G401 (cell line): ENCODE results near the gene ZNF185. TPM values are rescaled to one million over a fixed set of nuclear protein-coding genes. Genes with fewer than 3 reads are reported as not detected.

ENCODE experiments used
- DNase-seq: peaks from one replicate; pipeline ENCODE4 v3.0.0-alpha.2; 2015; ENCODE audit warnings: low spot score
- in situ Hi-C: cut with HindIII; loops from 2 replicates; pipeline ENCODE4 v1.10.0; 2016; ENCODE audit warnings: low sequenced_read_pairs, mixed read lengths
- total RNA-seq: library from RNA; depleted of rRNA; stranded (reverse); fragments of >200 nt; shearing (Covaris generic); gene quantifications from 2 replicates; pipeline ENCODE4 v1.2.3, GENCODE V29; 2014; rRNA removed

The ZNF185 gene
- 0.43 TPM in 1 of 2 replicates, not detected in the other for total RNA-seq

DNA sequence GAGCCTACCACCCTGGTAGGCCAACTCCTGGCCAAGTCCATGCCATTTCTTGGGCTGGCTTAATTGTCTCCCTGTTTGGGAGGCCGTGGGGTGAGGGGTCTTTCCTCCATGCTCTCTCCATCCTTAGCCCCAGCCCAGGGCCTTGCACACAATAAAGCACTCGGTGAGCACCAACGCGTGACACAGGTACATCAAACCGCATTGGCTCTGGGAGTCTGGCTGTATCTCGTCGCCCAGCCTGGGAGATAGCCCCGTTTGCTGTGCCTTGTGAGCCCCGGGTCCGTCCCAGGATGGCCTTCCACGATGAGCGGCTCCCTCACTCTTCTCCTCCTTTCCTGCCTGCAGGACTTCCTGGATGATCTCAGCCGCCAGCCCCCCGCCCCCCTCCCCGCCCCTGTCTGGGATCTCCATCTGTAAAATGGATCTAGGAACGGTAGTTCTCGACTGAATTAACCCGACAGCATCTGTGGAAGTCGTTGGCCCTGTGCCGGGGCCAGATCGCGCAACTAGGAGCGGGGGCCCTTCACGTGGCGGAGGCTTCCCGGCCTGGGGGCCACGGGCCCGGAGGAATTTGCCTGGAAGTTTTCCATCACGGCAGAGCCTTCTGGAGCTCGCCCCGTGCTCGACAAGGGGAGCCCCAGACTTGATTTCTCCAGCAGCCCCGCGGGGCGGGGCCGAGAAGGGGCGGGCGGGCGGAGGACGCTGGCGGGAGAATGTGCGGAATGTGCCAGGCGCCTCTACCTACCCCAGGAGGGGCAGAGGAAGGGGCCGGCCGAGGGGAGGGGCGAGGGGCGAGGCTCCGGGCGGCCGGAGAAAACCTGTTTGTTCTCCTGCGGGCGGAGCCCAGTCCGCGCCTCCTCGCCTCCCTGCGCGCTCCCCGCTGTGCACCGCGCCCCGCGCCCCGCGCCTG is at the start of gene ZNF185:
Gene ZNF185, plus strand, starts transcription at position 846 of the 910 bp plus-strand sequence. CDS start 16,423 bp downstream, outside the sequence.
- in situ Hi-C loops, result no loop called here
- no peak for DNase-seq

DNA sequence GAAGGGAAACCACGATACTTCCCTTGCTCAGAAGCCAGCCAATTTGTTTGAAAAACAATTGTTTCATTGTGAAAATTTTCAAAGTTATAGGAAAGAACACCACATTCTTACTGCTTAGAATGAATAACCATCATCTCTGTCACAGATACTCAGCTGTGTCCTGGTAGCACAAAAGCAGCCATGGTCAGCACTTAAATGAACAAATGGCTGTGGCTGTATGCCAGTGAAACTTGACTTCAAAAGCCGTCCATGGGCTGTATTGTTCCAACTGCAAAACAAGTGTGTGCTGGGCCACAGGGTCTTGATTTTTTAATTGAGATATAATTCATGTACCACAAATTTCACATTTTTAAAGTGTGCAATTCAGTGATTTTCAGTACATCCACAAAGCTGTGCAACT is 47.4 kb upstream of the ZNF185 start:
- DNase-seq, result no peak
- in situ Hi-C loops, result no loop called here

DNA sequence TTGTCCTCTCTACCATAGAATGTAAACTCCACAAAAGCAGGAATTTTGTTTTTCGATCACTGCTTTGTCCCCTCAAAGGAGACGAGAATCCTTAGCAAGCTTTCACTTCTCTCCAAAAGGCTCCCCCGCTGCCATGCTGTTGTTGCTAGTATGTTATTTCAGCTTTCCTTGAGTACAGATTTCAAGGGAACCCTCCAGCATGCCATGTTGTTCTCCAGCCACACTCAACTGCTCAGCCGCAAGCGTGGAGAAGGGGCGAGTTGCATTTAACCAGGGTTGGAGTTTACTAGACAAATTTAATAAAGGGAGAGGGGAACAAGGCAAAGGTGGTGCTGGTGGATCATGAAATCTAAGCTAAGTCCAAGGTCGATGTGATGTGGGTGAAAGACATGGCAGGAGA is 43.9 kb upstream of the ZNF185 start:
- in situ Hi-C loops, result no loop called here
- no peak for DNase-seq

GRCh38 chrX:152861116-152861515 is 36.8 kb upstream of the ZNF185 start:
- no peak for DNase-seq
- in situ Hi-C loops, result no loop called here

DNA sequence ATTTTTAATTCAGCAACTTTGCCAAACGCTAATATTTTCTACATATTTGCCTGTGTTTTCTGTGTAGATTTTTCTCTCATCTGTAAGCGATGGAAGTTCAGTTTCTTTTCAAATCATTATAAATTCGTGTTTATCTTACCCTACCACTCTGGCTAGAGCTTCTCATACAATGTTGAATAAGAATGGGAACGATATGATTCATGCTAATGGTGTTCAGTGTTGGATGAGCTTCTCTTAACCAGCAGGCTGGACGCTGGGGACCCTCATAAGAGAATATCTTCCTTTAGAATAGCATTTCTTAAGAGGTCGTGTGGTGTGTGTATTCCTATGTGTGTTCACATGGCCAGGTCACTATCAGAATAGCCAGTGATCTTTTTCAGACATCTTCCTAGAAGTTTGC is 36.0 kb upstream of the ZNF185 start:
- no peak for DNase-seq
- in situ Hi-C loops, result no loop called here

- peak; percentile 3 for DNase-seq
- in situ Hi-C loops, result no loop called here
Observed at GRCh38 chrX:152865232-152865920, 32.5 kb upstream of the ZNF185 start.

DNA sequence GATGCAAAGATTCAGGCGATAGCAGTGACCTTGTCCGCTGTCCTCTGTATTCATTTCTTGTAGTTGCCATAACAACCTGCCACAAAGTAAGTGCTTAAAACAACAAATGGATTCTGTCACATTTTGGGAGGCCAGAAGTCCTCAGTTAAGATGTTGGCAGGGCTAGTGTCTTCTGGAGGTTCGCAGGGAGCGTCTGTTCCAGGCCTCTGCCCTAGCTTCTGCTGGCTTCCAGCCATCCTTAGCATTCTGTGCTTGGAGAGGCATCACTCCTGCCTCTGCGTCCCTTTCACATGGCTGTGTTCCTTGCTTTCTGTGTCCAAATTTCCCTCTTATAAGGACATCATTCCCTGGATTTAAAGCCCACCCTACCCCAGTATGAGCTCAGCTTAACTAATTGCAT is 31.5 kb upstream of the ZNF185 start:
- peak; percentile 60 for DNase-seq
- in situ Hi-C loops, result no loop called here

GRCh38 chrX:152869972-152870371 is 27.9 kb upstream of the ZNF185 start:
- in situ Hi-C loops, result no loop called here
- DNase-seq, result no peak

DNA sequence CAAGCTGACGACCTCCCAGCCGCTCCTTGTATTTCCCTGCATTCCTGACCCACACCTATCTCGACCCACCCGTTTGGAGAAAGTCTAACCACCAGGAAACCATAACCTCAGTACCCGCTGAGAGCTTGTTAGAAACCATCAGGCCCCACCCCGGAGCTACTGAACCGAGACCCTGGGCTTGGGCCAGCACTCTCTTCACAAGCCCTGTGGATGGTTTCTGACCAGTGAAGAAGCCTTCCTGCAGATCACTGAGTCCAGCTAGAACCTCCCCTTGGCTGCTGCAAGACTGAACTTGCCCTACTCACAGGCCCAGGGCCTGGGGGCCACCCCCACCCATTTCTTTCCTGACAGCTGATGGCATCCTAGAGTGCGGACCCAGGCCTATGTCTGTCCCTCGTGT is 26.6 kb upstream of the ZNF185 start:
- no peak for DNase-seq
- in situ Hi-C loops, result no loop called here

- in situ Hi-C loops, result no loop called here
- no peak for DNase-seq
Observed at GRCh38 chrX:152872522-152872921, 25.3 kb upstream of the ZNF185 start.

- no peak for DNase-seq
- in situ Hi-C loops, result no loop called here
Observed at GRCh38 chrX:152873361-152873760, 24.5 kb upstream of the ZNF185 start.

- in situ Hi-C loops, result no loop called here
- DNase-seq, result no peak
Observed at GRCh38 chrX:152876931-152877840, 20.7 kb upstream of the ZNF185 start.

DNA sequence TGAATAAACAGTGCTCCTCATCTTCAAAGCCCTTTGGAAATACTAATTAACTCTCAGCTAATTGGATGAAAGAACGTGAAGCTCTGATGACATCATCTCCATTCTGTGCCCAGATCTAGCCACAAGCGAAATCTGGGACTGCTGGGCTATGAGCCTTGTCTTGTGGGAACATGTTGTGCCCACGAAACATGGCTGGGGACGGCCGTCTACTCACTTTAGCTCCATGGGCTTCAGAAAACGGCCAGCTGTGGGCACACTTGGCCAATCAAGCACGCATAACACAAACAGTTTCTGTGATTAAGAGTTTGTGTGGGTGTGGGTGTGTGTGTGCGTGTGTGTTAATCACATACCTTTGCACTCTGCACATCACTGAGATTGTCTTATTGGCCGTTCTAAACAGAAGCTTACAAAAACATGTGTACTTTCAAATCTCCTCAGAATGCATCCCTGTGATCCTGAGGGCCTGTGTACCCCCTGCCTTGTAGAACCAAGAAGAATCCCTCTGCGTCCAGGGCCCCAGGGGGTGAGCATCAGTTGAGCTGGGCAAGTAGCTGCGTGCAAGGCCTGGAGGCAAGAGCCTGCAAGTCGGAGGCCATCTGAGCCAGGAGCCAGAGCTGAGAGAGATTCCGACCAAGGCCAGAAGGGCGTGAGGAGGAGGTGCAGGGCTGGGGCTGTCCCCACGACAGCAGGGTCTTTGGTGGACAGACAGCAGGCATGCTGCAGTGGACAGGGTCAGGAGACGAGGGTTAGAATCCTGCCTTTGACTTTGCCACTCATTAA is 18.7 kb upstream of the ZNF185 start:
- DNase-seq, result no peak
- in situ Hi-C loops, result no loop called here

GRCh38 chrX:152881289-152881688 is 16.6 kb upstream of the ZNF185 start:
- no peak for DNase-seq
- in situ Hi-C loops, result no loop called here

DNA sequence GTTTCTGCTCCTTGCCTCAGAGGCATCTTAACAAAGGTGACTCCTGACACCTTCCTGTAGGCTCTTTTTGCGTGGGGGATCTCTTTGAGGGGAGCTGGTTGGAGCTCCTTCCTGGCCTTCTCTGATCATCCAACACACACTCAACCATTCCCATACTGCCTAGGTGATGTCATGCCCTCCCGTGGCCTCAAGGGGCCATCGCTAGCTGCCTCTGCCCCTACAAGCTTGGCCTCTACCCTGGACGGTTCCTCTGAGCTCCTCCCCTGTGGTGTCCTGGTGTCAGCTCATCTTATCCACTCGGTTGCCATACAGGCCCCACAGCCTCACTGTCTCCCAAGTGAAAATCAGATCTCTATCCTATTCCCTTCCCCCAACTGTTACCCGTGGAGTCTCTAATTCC is 13.7 kb upstream of the ZNF185 start:
- no peak for DNase-seq
- in situ Hi-C loops, result no loop called here

DNA sequence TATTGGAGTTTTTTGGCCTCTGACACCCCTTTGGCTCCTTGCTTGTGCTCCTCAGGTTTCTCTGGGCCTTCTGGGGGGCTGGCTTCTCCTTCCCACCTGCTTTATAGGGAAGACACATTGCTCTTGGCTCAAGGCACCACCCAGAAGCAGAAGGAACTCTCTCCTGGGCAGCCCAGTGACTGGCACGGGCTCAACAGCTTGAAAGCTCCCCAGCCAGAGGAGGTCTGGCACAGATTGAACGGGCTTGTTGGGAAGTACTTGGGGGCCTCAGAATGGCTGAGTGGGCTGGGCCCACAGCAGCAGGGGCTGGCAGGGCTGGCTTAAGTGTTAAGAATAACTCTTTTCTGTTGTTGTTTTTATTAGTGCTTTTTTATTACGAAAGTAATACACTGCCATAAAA is 11.2 kb upstream of the ZNF185 start:
- DNase-seq, result peak; percentile 47
- in situ Hi-C loops, result no loop called here

DNA sequence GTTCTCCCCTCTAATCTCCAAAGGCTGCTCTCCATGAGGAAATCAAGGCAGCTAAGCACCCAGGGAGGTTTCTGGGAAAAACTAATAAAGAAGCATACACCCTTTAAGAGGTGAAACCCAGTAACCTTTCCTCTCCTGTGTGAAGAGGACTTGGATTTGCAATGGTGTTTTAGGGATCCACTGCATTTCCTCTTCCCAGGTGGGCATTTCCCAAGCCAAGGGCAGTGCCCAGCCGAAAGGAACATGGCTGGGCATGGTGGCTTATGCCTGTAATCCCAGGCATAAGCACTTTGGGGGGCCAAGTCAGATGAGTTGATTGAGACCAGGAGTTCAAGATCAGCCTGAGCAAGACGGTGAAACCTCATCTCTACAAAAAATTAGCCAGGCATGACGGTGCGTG is 5.4 kb upstream of the ZNF185 start:
- no peak for DNase-seq
- in situ Hi-C loops, result no loop called here

DNA sequence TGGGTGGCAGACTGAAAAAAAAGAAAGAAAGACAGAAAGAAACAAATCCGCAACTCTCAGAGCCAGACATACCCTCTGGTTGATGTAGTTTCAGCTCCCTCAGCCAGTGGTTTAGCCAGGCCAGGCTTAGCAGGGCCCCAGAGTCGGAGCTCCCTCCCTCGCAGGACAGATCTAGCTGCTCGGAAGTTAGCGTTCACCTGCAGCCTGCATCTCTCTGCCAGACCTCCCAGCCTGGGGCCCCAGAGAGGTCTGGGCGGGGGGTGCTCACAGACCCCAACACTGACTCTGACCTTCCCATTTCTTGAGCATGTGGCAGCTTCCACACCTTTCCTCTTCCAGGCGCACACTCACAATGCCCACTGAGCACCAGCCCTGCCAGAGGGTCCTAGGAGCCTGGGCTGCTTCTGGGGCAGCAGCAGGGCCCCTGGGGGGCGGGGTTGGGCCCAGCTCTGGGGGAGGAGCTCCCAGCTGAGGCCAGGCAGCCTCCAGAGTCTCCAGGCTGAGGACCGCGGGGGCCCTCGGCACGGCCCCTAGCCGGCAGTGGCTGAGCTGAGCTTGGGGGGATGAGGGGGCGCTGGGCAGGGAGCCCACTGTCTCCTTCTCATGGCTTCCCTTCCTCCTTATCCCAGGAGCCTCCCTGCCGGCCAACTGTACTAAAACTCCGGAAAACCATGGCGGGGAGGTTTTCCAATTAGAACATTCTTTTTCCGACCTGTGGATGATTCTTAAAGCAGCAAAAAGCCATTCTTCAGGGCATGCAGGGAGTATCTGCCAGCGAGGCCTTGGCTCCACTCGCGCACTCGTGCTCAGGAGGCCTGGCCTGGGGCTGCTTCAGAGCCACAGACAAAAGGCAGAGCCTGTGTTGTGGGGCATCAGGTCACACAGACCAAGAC is 4.6 kb upstream of the ZNF185 start:
- DNase-seq, result no peak
- in situ Hi-C loops, result no loop called here
